NAMALWA (cell line): ENCODE results near the gene FLAD1.

Source experiments
- DNase-seq: peaks from one replicate; pipeline ENCODE4 v3.0.0-alpha.2; 2015; ENCODE audit warnings: low spot score

The FLAD1 gene

DNA sequence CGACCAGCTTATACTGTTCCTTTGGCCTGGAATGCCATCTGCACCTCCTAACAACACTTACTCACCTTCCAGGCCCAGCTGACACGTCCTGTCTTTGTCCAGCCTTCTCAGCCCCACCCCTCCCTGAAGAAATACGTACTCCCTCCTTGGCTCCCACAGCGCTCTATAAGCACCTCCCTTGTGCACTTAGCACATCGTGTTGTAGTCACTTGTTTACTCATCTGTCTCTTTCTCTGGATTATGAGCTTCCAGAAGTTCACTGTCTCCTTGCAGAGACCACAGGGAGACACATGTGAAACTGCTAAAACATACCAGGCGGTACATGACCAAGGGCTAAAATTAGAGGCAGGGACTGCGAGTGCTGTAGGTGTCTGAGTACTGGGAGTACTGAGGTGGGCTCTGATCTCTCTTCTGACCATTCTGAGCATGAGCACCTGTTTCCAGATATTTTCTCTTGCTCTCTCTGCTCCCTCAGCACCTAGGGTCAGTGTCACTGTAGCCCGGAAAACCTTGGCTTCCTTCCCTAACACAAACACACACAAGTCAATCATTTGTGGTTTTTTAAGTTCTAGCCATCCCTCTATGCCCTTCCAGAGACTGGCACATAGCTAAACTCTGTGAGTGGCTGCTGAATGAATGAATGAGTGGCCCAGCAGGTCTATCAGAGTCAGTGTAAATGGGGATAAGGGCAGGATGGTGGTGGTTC is 55.6 kb downstream of the FLAD1 start:
- DNase-seq: no peak

DNA sequence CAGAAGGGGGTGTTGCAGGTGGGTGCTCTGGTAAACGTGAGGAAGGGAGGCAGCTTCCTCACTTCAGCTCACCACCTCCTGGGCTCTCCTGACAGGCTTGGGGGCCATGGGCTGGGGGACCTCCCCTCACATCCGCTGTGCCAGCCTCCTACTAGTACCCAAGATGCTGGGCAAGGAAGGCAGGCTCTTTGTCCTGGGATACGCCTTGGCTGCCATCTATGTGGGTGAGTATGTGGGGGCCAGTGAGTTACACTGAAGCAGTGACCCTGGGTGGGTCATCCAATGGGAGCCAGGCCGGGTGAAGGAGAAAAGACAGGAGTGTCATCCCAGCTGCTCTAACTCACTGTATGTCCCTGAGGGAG is 56.1 kb downstream of the FLAD1 start:
- DNase-seq: no peak

DNA sequence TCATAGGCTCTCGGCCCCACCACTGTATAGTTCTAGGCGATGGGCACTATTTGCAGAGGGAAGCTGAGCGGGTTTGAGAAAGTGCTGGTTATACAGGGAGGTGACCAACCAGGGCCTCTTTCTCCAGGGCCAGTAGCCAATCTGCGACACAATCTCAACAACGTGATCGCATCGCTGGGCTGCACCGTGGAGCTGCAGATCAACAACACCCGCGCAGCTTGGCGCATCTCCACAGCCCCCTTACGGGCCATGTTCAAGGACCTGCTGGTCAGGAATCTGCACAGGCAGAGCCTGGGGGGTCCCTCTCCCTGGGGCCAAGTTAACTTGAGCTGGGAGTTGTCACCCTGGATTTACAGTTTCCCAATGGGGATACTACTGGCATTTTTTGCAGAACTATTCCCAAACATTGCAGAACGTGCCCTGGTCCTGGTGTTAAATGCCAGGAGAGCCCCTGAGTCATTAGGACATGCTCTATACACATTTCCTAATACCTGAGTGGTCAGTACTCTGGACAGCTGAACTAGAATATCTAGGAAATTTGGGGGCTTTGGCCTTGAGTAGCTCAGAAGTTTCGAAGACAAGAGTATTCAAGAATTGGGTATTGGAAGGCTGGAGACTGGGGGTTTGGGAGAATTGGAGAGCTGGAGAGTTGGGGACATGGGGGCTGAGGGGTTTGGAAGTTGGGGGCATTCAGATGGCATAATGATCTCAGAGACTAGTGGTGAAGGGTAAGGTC is 57.4 kb downstream of the FLAD1 start:
- no peak for DNase-seq
